ENCODE data around the gene NAA20. TPM values are rescaled to one million over a fixed set of nuclear protein-coding genes. Genes with fewer than 3 reads are reported as not detected.

NAA20 gene
- total and polyA plus RNA-seq, 2 donors (not counting 1 experiment from before 2014, with no cell fraction given), result 42.4 to 82.6 TPM

- Histone ChIP-seq H3K4me3 (replicated peaks in 1 of 4; ENCODE audit: control extremely low read depth in 1 of 4, insufficient read depth in 1 of 4, low read depth in 3 of 4, low read length in 4 of 4) (peak overlapping the region; percentile 70 to 91 (median 86)), H3K36me3 (ENCODE audit: control insufficient read depth, insufficient read depth, low read length) (no peaks in the 10 kb centered on the region), H4K20me1 (ENCODE audit: control insufficient read depth, extremely low read depth, insufficient read depth, low read length) (no peaks in the 10 kb centered on the region), H3K27ac (ENCODE audit: insufficient read depth, low read length) (peak overlapping the region; percentile 86), H3K4me1 (ENCODE audit: control insufficient read depth, extremely low read depth, insufficient read depth, low read length) (peaks cover 9% of the 10 kb centered on the region), H3K79me2 (ENCODE audit: control insufficient read depth, insufficient read depth, low read length) (peaks cover 44% of the 10 kb centered on the region), H3K9me3 (ENCODE audit: control insufficient read depth, insufficient read depth, low read depth, low read length) (no peaks in the 10 kb centered on the region), H3K27me3 (ENCODE audit: control insufficient read depth, insufficient read depth, low read length) (no peaks in the 10 kb centered on the region), H3K4me2 (ENCODE audit: extremely low read depth, insufficient read depth, low read length) (peak overlapping the region; percentile 88), H3K9ac (ENCODE audit: insufficient read depth, low read length) (peak overlapping the region; percentile 70), H2AFZ (ENCODE audit: low read length) (no peak overlapping the region)
- peak; percentile 94 to 97 for DNase-seq (ENCODE audit: low read depth in 2 of 2)
- no peak for TF ChIP-seq EZH2 (IDR thresholded peaks at IDR 0.05; ENCODE audit: low read length, missing control alignments)
Observed at GRCh38 chr20:19974630-19975435, 42.3 kb upstream of the NAA20 start.

GRCh38 chr20:19975436-19975799, 41.7 kb upstream of the NAA20 start:
- DNase-seq (ENCODE audit: low read depth in 2 of 2), result peak; percentile 57 to 71

GRCh38 chr20:19975901-19976300, 41.3 kb upstream of the NAA20 start:
- DNase-seq (ENCODE audit: low read depth in 2 of 2), result peak; percentile 45 to 49
- Histone ChIP-seq H3K36me3 (ENCODE audit: control insufficient read depth, insufficient read depth, low read length) (no peaks in the 10 kb centered on the region), H3K27ac (ENCODE audit: insufficient read depth, low read length) (peak overlapping the region; percentile 86), H3K9ac (ENCODE audit: insufficient read depth, low read length) (peak overlapping the region; percentile 70), H3K27me3 (ENCODE audit: control insufficient read depth, insufficient read depth, low read length) (no peaks in the 10 kb centered on the region), H3K4me2 (ENCODE audit: extremely low read depth, insufficient read depth, low read length) (peak overlapping the region; percentile 88), H3K79me2 (ENCODE audit: control insufficient read depth, insufficient read depth, low read length) (peaks cover 55% of the 10 kb centered on the region), H4K20me1 (ENCODE audit: control insufficient read depth, extremely low read depth, insufficient read depth, low read length) (no peaks in the 10 kb centered on the region), H3K4me3 (replicated peaks in 1 of 4; ENCODE audit: control extremely low read depth in 1 of 4, insufficient read depth in 1 of 4, low read depth in 3 of 4, low read length in 4 of 4) (peak overlapping the region; percentile 70 to 91 (median 86)), H2AFZ (ENCODE audit: low read length) (no peak overlapping the region), H3K9me3 (ENCODE audit: control insufficient read depth, insufficient read depth, low read depth, low read length) (no peaks in the 10 kb centered on the region), H3K4me1 (ENCODE audit: control insufficient read depth, extremely low read depth, insufficient read depth, low read length) (peaks cover 9% of the 10 kb centered on the region)
- TF ChIP-seq EZH2 (IDR thresholded peaks at IDR 0.05; ENCODE audit: low read length, missing control alignments), result no peak
- TF ChIP-seq CTCF (conservative IDR thresholded peaks at IDR 0.05 in 1 of 2, IDR thresholded peaks at IDR 0.05 in 1 of 2; ENCODE audit: low read depth in 1 of 2, low read length in 2 of 2), result no peak

More at GRCh38 chr20:19975436-19975799, 41.7 kb upstream of the NAA20 start:
- Histone ChIP-seq H3K4me2 (ENCODE audit: extremely low read depth, insufficient read depth, low read length) (peak overlapping the region; percentile 88), H3K9me3 (ENCODE audit: control insufficient read depth, insufficient read depth, low read depth, low read length) (no peaks in the 10 kb centered on the region), H3K79me2 (ENCODE audit: control insufficient read depth, insufficient read depth, low read length) (peaks cover 50% of the 10 kb centered on the region), H2AFZ (ENCODE audit: low read length) (no peak overlapping the region), H3K27ac (ENCODE audit: insufficient read depth, low read length) (peak overlapping the region; percentile 86), H4K20me1 (ENCODE audit: control insufficient read depth, extremely low read depth, insufficient read depth, low read length) (no peaks in the 10 kb centered on the region), H3K9ac (ENCODE audit: insufficient read depth, low read length) (peak overlapping the region; percentile 70), H3K4me1 (ENCODE audit: control insufficient read depth, extremely low read depth, insufficient read depth, low read length) (peaks cover 9% of the 10 kb centered on the region), H3K36me3 (ENCODE audit: control insufficient read depth, insufficient read depth, low read length) (no peaks in the 10 kb centered on the region), H3K4me3 (replicated peaks in 1 of 4; ENCODE audit: control extremely low read depth in 1 of 4, insufficient read depth in 1 of 4, low read depth in 3 of 4, low read length in 4 of 4) (peak overlapping the region; percentile 70 to 91 (median 86)), H3K27me3 (ENCODE audit: control insufficient read depth, insufficient read depth, low read length) (no peaks in the 10 kb centered on the region)
- TF ChIP-seq CTCF (conservative IDR thresholded peaks at IDR 0.05 in 1 of 2, IDR thresholded peaks at IDR 0.05 in 1 of 2; ENCODE audit: low read depth in 1 of 2, low read length in 2 of 2), result no peak
- no peak for TF ChIP-seq EZH2 (IDR thresholded peaks at IDR 0.05; ENCODE audit: low read length, missing control alignments)

Measured in fibroblast of lung (primary cell).